GM23338 (cell line): ENCODE results near the gene WDR17. TPM values are rescaled to one million over a fixed set of nuclear protein-coding genes. Genes with fewer than 3 reads are reported as not detected.
A peak's percentile ranks its signal among the peaks of the same experiment; 100 is the strongest.

Source experiments
- ATAC-seq: fragments of 200-7000 bp; cut with Tn5 transposase; 3 replicates; pipeline ENCODE4 v1.9.1; 2020
- DNase-seq: peaks from one replicate; pipeline ENCODE4 v3.0.0-alpha.2; 2015; ENCODE audit warnings: low spot score
- H2AFZ ChIP-seq: fragments of 200-600 bp; sonication (generic); 2 replicates; pipeline ENCODE4 v1.8.0; 2016; ENCODE audit warnings: antibody characterized with exemption, mild to moderate bottlenecking, moderate library complexity
- H3F3A ChIP-seq: fragments of 200-600 bp; sonication (generic); replicated peaks from 2 replicates; pipeline ENCODE4 v1.8.0; 2017; ENCODE audit warnings: antibody characterized with exemption, mixed run types, low read depth
- H3K27ac ChIP-seq: fragments of 200-600 bp; sonication (generic); 2 replicates; pipeline ENCODE4 v1.6.1; 2016; ENCODE audit warnings: low read depth
- H3K27me3 ChIP-seq: fragments of 200-600 bp; sonication (generic); 2 replicates; pipeline ENCODE4 v1.8.0; 2016; ENCODE audit warnings: mild to moderate bottlenecking, mixed run types, moderate library complexity; ENCODE audit not compliant: insufficient read depth
- H3K36me3 ChIP-seq: fragments of 200-600 bp; sonication (generic); 2 replicates; pipeline ENCODE4 v1.8.0; 2016; ENCODE audit warnings: mild to moderate bottlenecking; ENCODE audit not compliant: insufficient read depth
- H3K4me1 ChIP-seq: fragments of 200-600 bp; sonication (generic); 2 replicates; pipeline ENCODE4 v1.8.0; 2016; ENCODE audit warnings: mild to moderate bottlenecking, moderate library complexity; ENCODE audit not compliant: insufficient read depth
- H3K4me2 ChIP-seq: fragments of 200-600 bp; sonication (generic); 2 replicates; pipeline ENCODE4 v1.7.1; 2017; ENCODE audit warnings: mixed run types
- H3K4me3 ChIP-seq: fragments of 200-600 bp; sonication (generic); 2 replicates; pipeline ENCODE4 v1.6.1; 2016; ENCODE audit warnings: mixed run types
- H3K79me2 ChIP-seq: fragments of 200-600 bp; sonication (generic); replicated peaks from 2 replicates; pipeline ENCODE4 v1.8.0; 2017; ENCODE audit warnings: mild to moderate bottlenecking; ENCODE audit not compliant: insufficient read depth
- H3K9me2 ChIP-seq: fragments of 200-600 bp; sonication (generic); 2 replicates; pipeline ENCODE4 v1.8.0; 2017; ENCODE audit not compliant: insufficient read depth
- H4K20me1 ChIP-seq: fragments of 200-600 bp; sonication (generic); replicated peaks from 2 replicates; pipeline ENCODE4 v1.8.0; 2017; ENCODE audit warnings: mild to moderate bottlenecking; ENCODE audit not compliant: insufficient read depth
- H3K27ac Mint-ChIP-seq: 2 replicates; pipeline ENCODE4 v1.8.0; 2020; ENCODE audit warnings: inconsistent platforms, mild to moderate bottlenecking, moderate library complexity, mixed read lengths
- H3K27me3 Mint-ChIP-seq: 3 replicates; pipeline ENCODE4 v1.8.0; 2022; ENCODE audit warnings: low read depth, mild to moderate bottlenecking, moderate library complexity, mixed read lengths, inconsistent platforms; ENCODE audit not compliant: insufficient read depth, poor library complexity
- H3K36me3 Mint-ChIP-seq: 3 replicates; pipeline ENCODE4 v1.8.0; 2021; ENCODE audit warnings: low read depth, mild to moderate bottlenecking, inconsistent platforms, moderate library complexity, mixed read lengths
- H3K4me1 Mint-ChIP-seq: 3 replicates; pipeline ENCODE4 v1.8.0; 2020; ENCODE audit warnings: mild to moderate bottlenecking, inconsistent platforms, mixed read lengths
- H3K4me3 Mint-ChIP-seq: 3 replicates; pipeline ENCODE4 v1.8.0; 2021; ENCODE audit warnings: moderate library complexity, mild to moderate bottlenecking, inconsistent platforms, mixed read lengths
- H3K9me3 Mint-ChIP-seq: 3 replicates; pipeline ENCODE4 v1.8.0; 2020; ENCODE audit warnings: moderate library complexity, mild to moderate bottlenecking, inconsistent platforms, mixed read lengths
- EZH2 ChIP-seq: fragments of 200-600 bp; sonication (generic); IDR thresholded peaks from one replicate; pipeline ENCODE4 v1.8.0; 2017; ENCODE audit warnings: antibody characterized with exemption, mild to moderate bottlenecking, low read depth; ENCODE audit not compliant: unreplicated experiment
- EZH2phosphoT487 ChIP-seq: fragments of 200-600 bp; sonication (generic); IDR thresholded peaks from one replicate; pipeline ENCODE4 v1.8.1; 2018; ENCODE audit warnings: antibody characterized with exemption; ENCODE audit not compliant: unreplicated experiment
- JUNB ChIP-seq: IDR thresholded peaks from one replicate; pipeline ENCODE4 v1.6.1; 2016; ENCODE audit warnings: antibody characterized with exemption; ENCODE audit not compliant: unreplicated experiment
- ZNF114 ChIP-seq: fragments of 250-450 bp; sonication (Bioruptor Pico); IDR thresholded peaks from 2 replicates; pipeline ENCODE4 v1.5.0; 2020; ENCODE audit warnings: mild to moderate bottlenecking, moderate library complexity
- polyA plus RNA-seq: library from polyadenylated mRNA; unstranded; fragments of >200 nt; fragmentation: Nextera tagmentation; extraction: Ambion mirVana; gene quantifications from 2 replicates; pipeline ENCODE4 v1.2.1, GENCODE V29; 2016
- total RNA-seq: library from RNA; depleted of rRNA; stranded (reverse); fragments of >200 nt; shearing (Covaris generic); gene quantifications from 2 replicates; pipeline ENCODE4 v1.2.3, GENCODE V29; 2014
- TF ChIP-seq, protein P1 (sequence below), 2 experiments: fragments of 200-600 bp in 1 of 2; sonication (generic) in 1 of 2; conservative IDR thresholded peaks; 2 replicates each; pipeline versions ENCODE4 v1.5.1 to v1.6.1; 2016 to 2017; ENCODE audit warnings: antibody characterized with exemption in 2 of 2, low read depth in 2 of 2, mild to moderate bottlenecking in 2 of 2, moderate library complexity in 1 of 2
- TF ChIP-seq, protein P2 (sequence below): fragments of 250-450 bp; sonication (Bioruptor Pico); IDR thresholded peaks from 2 replicates; pipeline ENCODE4 v1.5.0; 2020; ENCODE audit warnings: mild to moderate bottlenecking, moderate library complexity
- TF ChIP-seq, protein P3 (sequence below): IDR thresholded peaks from one replicate; pipeline ENCODE4 v1.6.1; 2018; ENCODE audit warnings: antibody characterized with exemption; ENCODE audit not compliant: unreplicated experiment

WDR17 gene
- total and polyA plus RNA-seq, 2 experiments from 2014 or later, result 1.9 to 4.3 TPM

DNA sequence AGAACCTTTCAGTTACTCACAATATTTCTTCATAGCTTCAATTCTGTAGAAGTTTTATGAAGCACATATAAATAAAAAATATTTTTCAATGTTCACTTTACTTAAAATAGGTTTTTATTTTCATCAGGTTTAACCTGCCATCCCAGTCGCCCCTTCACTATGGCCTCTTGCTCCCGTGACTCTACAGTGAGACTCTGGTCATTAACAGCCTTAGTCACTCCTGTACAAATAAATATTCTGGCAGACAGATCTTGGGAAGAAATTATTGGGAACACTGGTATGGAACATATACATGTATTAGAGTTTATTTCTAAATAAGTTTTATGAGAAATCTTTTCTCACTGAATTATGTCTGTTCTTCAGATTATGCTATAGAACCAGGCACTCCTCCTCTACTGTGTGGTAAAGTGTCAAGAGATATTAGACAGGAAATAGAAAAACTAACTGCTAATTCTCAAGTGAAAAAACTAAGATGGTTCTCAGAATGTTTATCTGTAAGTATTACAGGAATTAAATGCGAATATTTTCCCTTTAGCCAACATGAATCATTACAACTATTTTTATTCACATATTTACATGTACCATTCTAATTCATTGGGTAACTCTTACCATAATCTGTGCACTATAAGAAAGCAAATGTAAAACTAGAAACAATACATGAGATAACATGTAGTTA lies 84.2 kb downstream of the WDR17 start:
- H3F3A ChIP-seq, result no peaks in the 10 kb centered on the region
- no peaks in the 10 kb centered on the region for H3K36me3 ChIP-seq
- H3K27ac Mint-ChIP-seq, result no peak overlapping the region
- H3K27ac ChIP-seq, result no peak overlapping the region
- ATAC-seq, result no peak
- no peak overlapping the region for H3K4me2 ChIP-seq
- H3K4me3 ChIP-seq, result no peak overlapping the region
- no peak overlapping the region for H2AFZ ChIP-seq
- no peaks in the 10 kb centered on the region for H3K27me3 ChIP-seq
- H3K79me2 ChIP-seq, result no peaks in the 10 kb centered on the region
- no peaks in the 10 kb centered on the region for H3K4me1 ChIP-seq
- H4K20me1 ChIP-seq, result no peaks in the 10 kb centered on the region
- H3K27me3 Mint-ChIP-seq, result peaks cover 2% of the 10 kb centered on the region
- H3K4me3 Mint-ChIP-seq, result no peak overlapping the region
- H3K36me3 Mint-ChIP-seq, result no peaks in the 10 kb centered on the region
- DNase-seq, result no peak
- H3K9me2 ChIP-seq, result no peaks in the 10 kb centered on the region
- H3K9me3 Mint-ChIP-seq, result no peaks in the 10 kb centered on the region
- TF ChIP-seq, protein P1, sequence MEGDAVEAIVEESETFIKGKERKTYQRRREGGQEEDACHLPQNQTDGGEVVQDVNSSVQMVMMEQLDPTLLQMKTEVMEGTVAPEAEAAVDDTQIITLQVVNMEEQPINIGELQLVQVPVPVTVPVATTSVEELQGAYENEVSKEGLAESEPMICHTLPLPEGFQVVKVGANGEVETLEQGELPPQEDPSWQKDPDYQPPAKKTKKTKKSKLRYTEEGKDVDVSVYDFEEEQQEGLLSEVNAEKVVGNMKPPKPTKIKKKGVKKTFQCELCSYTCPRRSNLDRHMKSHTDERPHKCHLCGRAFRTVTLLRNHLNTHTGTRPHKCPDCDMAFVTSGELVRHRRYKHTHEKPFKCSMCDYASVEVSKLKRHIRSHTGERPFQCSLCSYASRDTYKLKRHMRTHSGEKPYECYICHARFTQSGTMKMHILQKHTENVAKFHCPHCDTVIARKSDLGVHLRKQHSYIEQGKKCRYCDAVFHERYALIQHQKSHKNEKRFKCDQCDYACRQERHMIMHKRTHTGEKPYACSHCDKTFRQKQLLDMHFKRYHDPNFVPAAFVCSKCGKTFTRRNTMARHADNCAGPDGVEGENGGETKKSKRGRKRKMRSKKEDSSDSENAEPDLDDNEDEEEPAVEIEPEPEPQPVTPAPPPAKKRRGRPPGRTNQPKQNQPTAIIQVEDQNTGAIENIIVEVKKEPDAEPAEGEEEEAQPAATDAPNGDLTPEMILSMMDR (conservative IDR thresholded peaks at IDR 0.05; ENCODE audit: low read depth in 2 of 2), result no peak
- no peaks in the 10 kb centered on the region for H3K4me1 Mint-ChIP-seq

DNA sequence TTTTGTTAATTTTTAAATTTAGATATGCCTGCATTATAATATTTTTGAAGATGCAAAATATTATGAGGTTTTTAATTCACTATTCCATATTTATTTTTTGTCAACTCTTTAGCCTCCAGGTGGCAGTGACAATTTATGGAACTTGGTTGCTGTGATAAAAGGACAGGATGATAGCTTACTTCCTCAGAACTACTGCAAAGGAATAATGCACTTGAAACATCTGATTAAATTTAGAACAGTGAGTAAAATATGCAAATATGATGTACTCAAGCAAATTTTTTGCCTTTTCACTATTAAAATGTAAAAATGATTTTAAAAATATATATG lies 84.7 kb downstream of the WDR17 start:
- H3K9me3 Mint-ChIP-seq, result no peaks in the 10 kb centered on the region
- no peaks in the 10 kb centered on the region for H3K9me2 ChIP-seq
- H3K27me3 ChIP-seq, result no peaks in the 10 kb centered on the region
- no peak overlapping the region for H3K4me2 ChIP-seq
- H2AFZ ChIP-seq, result no peak overlapping the region
- H3F3A ChIP-seq, result no peaks in the 10 kb centered on the region
- no peaks in the 10 kb centered on the region for H3K79me2 ChIP-seq
- no peak overlapping the region for H3K27ac Mint-ChIP-seq
- no peaks in the 10 kb centered on the region for H3K4me1 ChIP-seq
- H3K36me3 ChIP-seq, result no peaks in the 10 kb centered on the region
- TF ChIP-seq JUNB (no peak), EZH2 (no peak), ZNF114 (CRISPR knock-in tag) (no peak), EZH2phosphoT487 (no peak)
- TF ChIP-seq, protein P2, sequence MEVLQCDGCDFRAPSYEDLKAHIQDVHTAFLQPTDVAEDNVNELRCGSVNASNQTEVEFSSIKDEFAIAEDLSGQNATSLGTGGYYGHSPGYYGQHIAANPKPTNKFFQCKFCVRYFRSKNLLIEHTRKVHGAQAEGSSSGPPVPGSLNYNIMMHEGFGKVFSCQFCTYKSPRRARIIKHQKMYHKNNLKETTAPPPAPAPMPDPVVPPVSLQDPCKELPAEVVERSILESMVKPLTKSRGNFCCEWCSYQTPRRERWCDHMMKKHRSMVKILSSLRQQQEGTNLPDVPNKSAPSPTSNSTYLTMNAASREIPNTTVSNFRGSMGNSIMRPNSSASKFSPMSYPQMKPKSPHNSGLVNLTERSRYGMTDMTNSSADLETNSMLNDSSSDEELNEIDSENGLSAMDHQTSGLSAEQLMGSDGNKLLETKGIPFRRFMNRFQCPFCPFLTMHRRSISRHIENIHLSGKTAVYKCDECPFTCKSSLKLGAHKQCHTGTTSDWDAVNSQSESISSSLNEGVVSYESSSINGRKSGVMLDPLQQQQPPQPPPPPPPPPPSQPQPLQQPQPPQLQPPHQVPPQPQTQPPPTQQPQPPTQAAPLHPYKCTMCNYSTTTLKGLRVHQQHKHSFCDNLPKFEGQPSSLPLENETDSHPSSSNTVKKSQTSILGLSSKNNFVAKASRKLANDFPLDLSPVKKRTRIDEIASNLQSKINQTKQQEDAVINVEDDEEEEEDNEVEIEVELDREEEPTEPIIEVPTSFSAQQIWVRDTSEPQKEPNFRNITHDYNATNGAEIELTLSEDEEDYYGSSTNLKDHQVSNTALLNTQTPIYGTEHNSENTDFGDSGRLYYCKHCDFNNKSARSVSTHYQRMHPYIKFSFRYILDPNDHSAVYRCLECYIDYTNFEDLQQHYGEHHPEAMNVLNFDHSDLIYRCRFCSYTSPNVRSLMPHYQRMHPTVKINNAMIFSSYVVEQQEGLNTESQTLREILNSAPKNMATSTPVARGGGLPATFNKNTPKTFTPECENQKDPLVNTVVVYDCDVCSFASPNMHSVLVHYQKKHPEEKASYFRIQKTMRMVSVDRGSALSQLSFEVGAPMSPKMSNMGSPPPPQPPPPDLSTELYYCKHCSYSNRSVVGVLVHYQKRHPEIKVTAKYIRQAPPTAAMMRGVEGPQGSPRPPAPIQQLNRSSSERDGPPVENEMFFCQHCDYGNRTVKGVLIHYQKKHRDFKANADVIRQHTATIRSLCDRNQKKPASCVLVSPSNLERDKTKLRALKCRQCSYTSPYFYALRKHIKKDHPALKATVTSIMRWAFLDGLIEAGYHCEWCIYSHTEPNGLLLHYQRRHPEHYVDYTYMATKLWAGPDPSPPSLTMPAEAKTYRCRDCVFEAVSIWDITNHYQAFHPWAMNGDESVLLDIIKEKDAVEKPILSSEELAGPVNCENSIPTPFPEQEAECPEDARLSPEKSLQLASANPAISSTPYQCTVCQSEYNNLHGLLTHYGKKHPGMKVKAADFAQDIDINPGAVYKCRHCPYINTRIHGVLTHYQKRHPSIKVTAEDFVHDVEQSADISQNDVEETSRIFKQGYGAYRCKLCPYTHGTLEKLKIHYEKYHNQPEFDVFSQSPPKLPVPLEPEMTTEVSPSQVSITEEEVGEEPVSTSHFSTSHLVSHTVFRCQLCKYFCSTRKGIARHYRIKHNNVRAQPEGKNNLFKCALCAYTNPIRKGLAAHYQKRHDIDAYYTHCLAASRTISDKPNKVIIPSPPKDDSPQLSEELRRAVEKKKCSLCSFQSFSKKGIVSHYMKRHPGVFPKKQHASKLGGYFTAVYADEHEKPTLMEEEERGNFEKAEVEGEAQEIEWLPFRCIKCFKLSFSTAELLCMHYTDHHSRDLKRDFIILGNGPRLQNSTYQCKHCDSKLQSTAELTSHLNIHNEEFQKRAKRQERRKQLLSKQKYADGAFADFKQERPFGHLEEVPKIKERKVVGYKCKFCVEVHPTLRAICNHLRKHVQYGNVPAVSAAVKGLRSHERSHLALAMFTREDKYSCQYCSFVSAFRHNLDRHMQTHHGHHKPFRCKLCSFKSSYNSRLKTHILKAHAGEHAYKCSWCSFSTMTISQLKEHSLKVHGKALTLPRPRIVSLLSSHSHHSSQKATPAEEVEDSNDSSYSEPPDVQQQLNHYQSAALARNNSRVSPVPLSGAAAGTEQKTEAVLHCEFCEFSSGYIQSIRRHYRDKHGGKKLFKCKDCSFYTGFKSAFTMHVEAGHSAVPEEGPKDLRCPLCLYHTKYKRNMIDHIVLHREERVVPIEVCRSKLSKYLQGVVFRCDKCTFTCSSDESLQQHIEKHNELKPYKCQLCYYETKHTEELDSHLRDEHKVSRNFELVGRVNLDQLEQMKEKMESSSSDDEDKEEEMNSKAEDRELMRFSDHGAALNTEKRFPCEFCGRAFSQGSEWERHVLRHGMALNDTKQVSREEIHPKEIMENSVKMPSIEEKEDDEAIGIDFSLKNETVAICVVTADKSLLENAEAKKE, result no peak
- TF ChIP-seq, protein P3, sequence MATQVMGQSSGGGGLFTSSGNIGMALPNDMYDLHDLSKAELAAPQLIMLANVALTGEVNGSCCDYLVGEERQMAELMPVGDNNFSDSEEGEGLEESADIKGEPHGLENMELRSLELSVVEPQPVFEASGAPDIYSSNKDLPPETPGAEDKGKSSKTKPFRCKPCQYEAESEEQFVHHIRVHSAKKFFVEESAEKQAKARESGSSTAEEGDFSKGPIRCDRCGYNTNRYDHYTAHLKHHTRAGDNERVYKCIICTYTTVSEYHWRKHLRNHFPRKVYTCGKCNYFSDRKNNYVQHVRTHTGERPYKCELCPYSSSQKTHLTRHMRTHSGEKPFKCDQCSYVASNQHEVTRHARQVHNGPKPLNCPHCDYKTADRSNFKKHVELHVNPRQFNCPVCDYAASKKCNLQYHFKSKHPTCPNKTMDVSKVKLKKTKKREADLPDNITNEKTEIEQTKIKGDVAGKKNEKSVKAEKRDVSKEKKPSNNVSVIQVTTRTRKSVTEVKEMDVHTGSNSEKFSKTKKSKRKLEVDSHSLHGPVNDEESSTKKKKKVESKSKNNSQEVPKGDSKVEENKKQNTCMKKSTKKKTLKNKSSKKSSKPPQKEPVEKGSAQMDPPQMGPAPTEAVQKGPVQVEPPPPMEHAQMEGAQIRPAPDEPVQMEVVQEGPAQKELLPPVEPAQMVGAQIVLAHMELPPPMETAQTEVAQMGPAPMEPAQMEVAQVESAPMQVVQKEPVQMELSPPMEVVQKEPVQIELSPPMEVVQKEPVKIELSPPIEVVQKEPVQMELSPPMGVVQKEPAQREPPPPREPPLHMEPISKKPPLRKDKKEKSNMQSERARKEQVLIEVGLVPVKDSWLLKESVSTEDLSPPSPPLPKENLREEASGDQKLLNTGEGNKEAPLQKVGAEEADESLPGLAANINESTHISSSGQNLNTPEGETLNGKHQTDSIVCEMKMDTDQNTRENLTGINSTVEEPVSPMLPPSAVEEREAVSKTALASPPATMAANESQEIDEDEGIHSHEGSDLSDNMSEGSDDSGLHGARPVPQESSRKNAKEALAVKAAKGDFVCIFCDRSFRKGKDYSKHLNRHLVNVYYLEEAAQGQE, result no peak
- TF ChIP-seq, protein P1 (conservative IDR thresholded peaks at IDR 0.05; ENCODE audit: low read depth in 2 of 2), result peak; percentile 43 to 46
- no peaks in the 10 kb centered on the region for H3K36me3 Mint-ChIP-seq
- DNase-seq (peak; percentile 13), ATAC-seq (no peak)
- no peaks in the 10 kb centered on the region for H3K4me1 Mint-ChIP-seq
- no peak overlapping the region for H3K27ac ChIP-seq
- H3K4me3 Mint-ChIP-seq, result no peak overlapping the region
- no peaks in the 10 kb centered on the region for H4K20me1 ChIP-seq
- peaks cover 2% of the 10 kb centered on the region for H3K27me3 Mint-ChIP-seq
- no peak overlapping the region for H3K4me3 ChIP-seq
